Bronchial epithelial cell (primary cell): ENCODE results near the gene GLB1L. TPM values are rescaled to one million over a fixed set of nuclear protein-coding genes. Genes with fewer than 3 reads are reported as not detected.
"Not testable (repeated sequence)": the region's sequence is repeated elsewhere in the genome, so short reads cannot be mapped to it uniquely, and the experiment has no call there.

Experiments
- DNase-seq: peaks from one replicate; pipeline ENCODE4 v3.0.0-alpha.2; 2010; ENCODE audit warnings: low read depth
- FAIRE-seq: peaks from 2 replicates; lab custom pipeline; 2011; peaks lifted over from hg19 to GRCh38; lab: Jason Lieb, UNC
- H3K27me3 ChIP-seq: 2 replicates; pipeline ENCODE4 v1.5.1; 2011; ENCODE audit warnings: low read length; ENCODE audit not compliant: control insufficient read depth, insufficient read depth
- H3K36me3 ChIP-seq: 2 replicates; pipeline ENCODE4 v1.5.1; 2011; ENCODE audit warnings: low read length; ENCODE audit not compliant: control insufficient read depth, insufficient read depth
- H3K4me3 ChIP-seq: 2 replicates; pipeline ENCODE4 v1.5.1; 2011; ENCODE audit warnings: mild to moderate bottlenecking, low read depth, low read length, control low read depth
- total RNA-seq: library from RNA; depleted of rRNA; stranded (reverse); fragments of >200 nt; gene quantifications from 2 replicates; pipeline ENCODE4 v1.2.1, GENCODE V29; 2014
- TF ChIP-seq, protein P1 (sequence below): IDR thresholded peaks from 2 replicates; pipeline ENCODE4 v1.5.1; 2011; ENCODE audit warnings: mild to moderate bottlenecking, moderate library complexity, low read length, control low read depth, inconsistent platforms; ENCODE audit not compliant: insufficient read depth, severe bottlenecking

GLB1L gene
- total RNA-seq, 1 donor from 2014 or later = 3.7 TPM

GRCh38 chr2:219206328-219207133 lies 38.7 kb downstream of the GLB1L start, which contains the start of gene ZFAND2B:
TSS of gene ZFAND2B (plus strand) at chr2:219206782. CDS start at chr2:219206988, 206 bp downstream.
- peak within 1 kb of the TSS; percentile 80 for H3K4me3 ChIP-seq
- no peaks in the 10 kb centered on the region for H3K27me3 ChIP-seq
- DNase-seq = peak; percentile 81
- peaks cover 16% of the 10 kb centered on the region for H3K36me3 ChIP-seq
- TF ChIP-seq, protein P1, sequence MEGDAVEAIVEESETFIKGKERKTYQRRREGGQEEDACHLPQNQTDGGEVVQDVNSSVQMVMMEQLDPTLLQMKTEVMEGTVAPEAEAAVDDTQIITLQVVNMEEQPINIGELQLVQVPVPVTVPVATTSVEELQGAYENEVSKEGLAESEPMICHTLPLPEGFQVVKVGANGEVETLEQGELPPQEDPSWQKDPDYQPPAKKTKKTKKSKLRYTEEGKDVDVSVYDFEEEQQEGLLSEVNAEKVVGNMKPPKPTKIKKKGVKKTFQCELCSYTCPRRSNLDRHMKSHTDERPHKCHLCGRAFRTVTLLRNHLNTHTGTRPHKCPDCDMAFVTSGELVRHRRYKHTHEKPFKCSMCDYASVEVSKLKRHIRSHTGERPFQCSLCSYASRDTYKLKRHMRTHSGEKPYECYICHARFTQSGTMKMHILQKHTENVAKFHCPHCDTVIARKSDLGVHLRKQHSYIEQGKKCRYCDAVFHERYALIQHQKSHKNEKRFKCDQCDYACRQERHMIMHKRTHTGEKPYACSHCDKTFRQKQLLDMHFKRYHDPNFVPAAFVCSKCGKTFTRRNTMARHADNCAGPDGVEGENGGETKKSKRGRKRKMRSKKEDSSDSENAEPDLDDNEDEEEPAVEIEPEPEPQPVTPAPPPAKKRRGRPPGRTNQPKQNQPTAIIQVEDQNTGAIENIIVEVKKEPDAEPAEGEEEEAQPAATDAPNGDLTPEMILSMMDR = peak; percentile 2
- FAIRE-seq = no peak

DNA sequence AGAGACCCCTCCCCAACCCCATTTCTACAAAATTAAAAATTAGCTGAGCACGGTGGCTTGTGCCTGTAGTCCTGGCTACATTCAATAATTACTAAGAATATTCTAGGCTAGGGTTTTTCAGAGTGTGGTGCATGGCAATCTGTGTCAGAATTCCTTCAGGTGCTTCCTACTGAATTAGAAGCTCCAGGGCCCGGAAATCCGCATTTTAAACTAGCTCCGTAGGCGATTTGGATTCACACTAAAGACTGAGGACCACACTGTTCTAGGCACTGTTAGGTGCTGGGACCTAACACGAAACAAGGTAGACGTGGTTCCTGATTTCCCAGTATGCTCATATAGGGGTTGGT lies 39.3 kb downstream of the GLB1L start:
- TF ChIP-seq, protein P1 = no peak
- Histone ChIP-seq H3K36me3 (peaks cover 13% of the 10 kb centered on the region), H3K4me3 (peak overlapping the region; percentile 80), H3K27me3 (no peaks in the 10 kb centered on the region)
- no peak for FAIRE-seq
- no peak for DNase-seq

- DNase-seq (no peak), FAIRE-seq (no peak)
- TF ChIP-seq, protein P1 = no peak
- Histone ChIP-seq H3K36me3 (peaks cover 9% of the 10 kb centered on the region), H3K4me3 (no peak overlapping the region), H3K27me3 (no peaks in the 10 kb centered on the region)
These were observed 40.1 kb downstream of the GLB1L start for GRCh38 chr2:219205165-219205538.

DNA sequence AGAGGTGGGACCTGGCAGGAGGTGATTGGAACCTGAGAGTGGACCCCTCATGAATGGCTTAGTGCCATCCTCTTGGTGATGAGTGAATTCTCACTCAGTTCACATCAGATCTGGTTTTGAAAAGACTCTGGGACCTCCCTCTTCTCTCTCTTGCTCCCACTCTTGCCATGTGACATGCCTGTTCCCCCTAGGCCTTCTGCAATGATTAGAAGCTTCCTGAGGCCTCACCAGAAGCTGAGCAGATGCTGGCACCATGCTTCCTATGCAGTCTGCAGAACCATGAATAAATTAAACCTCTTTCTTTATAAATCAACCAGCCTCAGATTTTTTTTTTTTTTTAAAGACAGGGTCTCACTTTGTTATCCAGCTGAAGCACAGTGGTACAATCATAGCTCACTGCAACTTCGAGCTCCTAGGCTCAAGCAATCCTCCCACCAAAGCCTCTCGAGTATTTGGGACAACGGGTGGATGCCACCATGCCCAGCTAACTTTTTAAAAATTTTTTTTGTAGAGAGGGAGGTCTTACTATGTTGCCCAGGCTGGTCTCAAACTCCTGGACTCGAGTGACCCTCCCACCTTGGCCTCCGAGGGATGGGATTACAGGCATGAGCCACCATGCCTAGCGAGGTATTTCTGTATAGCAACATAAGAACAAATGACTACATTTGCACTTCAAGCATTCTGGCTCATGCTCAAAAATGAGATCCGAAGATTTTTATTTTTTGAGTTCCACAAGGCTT lies 40.6 kb downstream of the GLB1L start:
- no peak overlapping the region for H3K4me3 ChIP-seq
- FAIRE-seq (no peak), DNase-seq (no peak)
- TF ChIP-seq, protein P1 = no peak
- H3K27me3 ChIP-seq = no peaks in the 10 kb centered on the region
- H3K36me3 ChIP-seq = peaks cover 6% of the 10 kb centered on the region

DNA sequence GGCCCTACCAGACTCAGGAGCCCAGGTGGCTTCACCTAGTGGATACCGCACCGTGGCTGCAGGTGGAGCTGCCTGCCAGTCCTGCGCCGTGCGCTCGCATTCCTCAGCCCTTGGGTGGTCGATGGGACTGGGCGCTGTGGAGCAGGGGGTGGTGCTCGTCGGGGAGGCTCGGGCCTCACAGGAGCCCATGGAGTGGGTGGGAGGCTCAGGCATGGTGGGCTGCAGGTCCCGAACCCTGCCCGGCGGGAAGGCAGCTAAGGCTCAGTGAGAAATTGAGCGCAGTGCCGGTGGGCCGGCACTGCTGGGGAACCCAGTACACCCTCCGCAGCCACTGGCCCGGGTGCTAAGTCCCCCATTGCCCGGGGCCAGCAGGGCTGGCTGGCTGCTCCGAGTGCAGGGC lies 43.9 kb downstream of the GLB1L start:
- H3K36me3 ChIP-seq, FAIRE-seq, H3K4me3 ChIP-seq, H3K27me3 ChIP-seq, DNase-seq: not testable (repeated sequence)

GRCh38 chr2:219200502-219201326 lies 44.5 kb downstream of the GLB1L start:
- H3K36me3 ChIP-seq, FAIRE-seq, H3K27me3 ChIP-seq, DNase-seq, H3K4me3 ChIP-seq: not testable (repeated sequence)
